HG02884 (cell line): ENCODE results near the gene HTD2.

ENCODE experiments used
- ATAC-seq: cut with Tn5 transposase; IDR thresholded peaks from one replicate; pipeline ENCODE4 v1.9.1; 2021; ENCODE audit warnings: mild to moderate bottlenecking, moderate library complexity; ENCODE audit not compliant: unreplicated experiment

The HTD2 gene

GRCh38 chr3:58291671-58292338, 14.5 kb upstream of the HTD2 start:
- ATAC-seq, result no peak

GRCh38 chr3:58292866-58293265, 13.5 kb upstream of the HTD2 start:
- ATAC-seq, result no peak

GRCh38 chr3:58293516-58293915, 12.8 kb upstream of the HTD2 start:
- no peak for ATAC-seq

DNA sequence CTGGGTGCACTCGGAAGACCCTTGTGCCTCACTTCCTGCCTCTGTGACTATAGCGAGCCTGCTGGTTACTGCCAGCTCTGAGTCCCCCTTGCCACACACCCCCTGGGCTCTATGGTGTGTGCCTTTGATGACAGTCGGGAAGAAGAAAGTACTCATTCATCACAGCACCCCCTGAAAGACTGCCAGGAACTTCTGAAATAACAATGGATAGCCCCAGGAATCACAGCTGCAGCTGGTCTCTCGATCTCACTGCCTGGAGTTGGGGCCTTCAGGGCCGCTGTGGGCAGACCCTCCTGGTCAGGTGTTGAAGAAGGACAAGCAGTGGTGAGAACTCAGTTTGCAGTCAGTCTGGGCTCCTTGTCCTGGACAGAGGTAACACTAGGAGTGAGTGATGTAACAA, 10.1 kb upstream of the HTD2 start:
- no peak for ATAC-seq

DNA sequence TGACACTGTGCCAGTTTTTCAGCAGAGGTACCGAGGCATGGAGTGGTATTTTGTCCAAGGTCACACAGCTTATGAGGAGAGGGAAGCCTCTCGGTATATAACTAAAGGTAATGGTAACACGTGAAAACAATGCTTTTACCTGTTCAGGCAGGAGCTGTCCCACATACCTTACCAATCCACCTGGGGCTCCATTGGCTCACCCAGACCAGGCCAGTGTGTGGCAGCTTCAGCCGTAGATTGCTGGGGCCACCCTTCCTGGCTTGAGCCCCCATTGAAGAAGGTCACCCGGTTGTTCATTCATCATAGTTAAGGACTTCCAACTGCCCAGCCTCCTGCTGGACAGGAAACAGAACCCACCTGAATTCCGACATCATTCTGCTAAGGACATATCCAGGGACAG, 9.5 kb upstream of the HTD2 start:
- no peak for ATAC-seq

GRCh38 chr3:58298190-58298589, 8.1 kb upstream of the HTD2 start:
- ATAC-seq, result no peak

- no peak for ATAC-seq
Measured at GRCh38 chr3:58299075-58299474, 7.2 kb upstream of the HTD2 start.

DNA sequence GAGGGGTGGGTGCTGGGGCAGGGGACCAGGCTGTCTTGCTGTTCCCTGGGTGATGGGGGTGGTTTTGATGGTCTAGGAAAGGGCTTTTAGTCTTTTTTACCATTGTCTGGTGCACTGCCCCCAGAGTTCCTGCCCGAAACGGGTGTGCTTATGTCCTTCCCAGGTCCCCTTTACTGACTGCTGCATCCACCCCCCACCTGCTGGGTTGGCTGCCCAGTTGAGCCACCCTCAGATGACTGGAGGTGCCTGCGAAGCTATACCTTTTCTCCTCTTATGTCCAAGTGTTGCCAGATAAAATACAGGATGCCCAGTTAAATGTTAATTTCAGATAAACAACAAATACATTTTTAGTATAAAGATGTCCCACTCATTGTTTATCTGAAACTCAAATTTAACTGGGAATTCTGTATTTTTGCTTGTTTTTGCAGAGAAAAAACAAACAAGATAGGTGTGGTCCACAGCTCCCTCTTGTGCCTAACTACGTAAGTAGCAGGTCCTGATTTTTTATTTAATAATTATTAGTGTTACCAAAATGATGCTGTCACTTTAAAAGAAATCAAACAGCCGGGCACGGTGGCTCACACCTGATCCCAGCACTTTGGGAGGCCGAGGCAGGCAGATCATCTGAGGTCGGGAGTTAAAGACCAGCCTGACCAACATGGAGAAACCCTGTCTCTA, 6.3 kb upstream of the HTD2 start:
- no peak for ATAC-seq

DNA sequence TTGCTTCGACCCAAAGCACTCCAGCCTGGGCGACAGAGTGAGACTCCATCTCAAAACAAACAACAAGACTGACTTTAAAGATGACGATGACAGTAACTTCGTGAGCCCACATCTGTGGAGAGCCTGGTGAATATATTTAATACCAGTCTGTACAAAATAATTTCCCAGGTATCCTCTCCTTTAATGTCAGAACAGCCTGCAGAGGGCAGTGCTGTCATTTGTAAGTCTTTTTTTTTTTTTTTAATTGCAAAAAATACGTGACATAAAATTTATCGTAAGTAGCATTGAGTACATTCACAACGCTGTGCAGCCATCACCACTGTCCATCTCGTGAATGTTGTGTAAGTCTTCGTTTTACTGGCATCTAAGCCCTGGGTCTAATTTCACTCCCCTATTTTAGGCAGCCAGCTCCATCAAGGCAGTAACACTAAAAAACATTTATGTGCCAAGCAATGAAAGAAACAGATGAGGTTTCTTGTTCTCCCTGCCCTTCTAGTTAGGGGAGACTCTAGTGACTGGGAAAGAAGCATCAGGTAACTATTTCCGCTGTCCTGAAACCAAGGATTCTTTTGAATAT, 1.4 kb downstream of the HTD2 start:
- ATAC-seq, result no peak

DNA sequence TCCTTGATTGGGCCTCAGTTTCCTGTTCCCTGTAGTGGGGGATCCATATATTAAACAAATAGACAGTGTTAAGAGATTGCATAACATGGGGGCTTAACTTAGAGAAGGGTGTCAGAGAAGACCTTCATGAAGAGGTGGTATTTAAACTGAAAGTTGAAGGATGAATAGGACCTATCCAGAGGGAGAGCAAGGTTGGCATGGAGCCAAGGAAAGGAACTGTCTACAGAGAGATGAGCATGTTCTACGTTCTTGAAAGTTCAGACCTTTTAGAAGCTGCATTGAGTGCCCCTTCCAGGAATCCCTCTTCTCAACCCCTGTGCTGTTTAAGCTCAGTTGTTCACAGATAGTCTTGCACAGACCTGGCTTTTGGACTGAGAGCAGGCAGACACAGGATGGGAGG, 2.4 kb downstream of the HTD2 start:
- ATAC-seq, result no peak

DNA sequence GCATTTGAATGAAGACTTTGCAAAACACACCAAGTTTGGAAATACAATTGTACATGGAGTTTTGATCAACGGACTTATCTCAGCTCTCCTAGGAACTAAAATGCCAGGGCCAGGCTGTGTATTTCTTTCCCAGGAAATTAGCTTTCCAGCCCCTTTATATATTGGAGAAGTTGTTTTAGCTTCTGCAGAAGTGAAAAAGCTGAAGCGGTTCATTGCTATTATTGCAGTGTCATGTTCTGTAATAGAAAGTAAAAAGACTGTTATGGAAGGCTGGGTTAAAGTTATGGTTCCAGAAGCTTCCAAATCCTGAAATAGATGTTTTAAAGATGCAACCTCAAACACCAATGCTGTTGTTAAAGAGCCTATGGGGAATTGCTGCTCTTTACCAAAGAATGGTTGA, 11.5 kb downstream of the HTD2 start:
- no peak for ATAC-seq

- no peak for ATAC-seq
Measured at GRCh38 chr3:58321791-58322190, 15.5 kb downstream of the HTD2 start.

GRCh38 chr3:58322793-58323192, 16.5 kb downstream of the HTD2 start:
- no peak for ATAC-seq

GRCh38 chr3:58323529-58324390, 17.4 kb downstream of the HTD2 start:
- ATAC-seq, result no peak

GRCh38 chr3:58324391-58325390, 18.4 kb downstream of the HTD2 start:
- no peak for ATAC-seq

- no peak for ATAC-seq
Measured at GRCh38 chr3:58325525-58325992, 19.2 kb downstream of the HTD2 start.

DNA sequence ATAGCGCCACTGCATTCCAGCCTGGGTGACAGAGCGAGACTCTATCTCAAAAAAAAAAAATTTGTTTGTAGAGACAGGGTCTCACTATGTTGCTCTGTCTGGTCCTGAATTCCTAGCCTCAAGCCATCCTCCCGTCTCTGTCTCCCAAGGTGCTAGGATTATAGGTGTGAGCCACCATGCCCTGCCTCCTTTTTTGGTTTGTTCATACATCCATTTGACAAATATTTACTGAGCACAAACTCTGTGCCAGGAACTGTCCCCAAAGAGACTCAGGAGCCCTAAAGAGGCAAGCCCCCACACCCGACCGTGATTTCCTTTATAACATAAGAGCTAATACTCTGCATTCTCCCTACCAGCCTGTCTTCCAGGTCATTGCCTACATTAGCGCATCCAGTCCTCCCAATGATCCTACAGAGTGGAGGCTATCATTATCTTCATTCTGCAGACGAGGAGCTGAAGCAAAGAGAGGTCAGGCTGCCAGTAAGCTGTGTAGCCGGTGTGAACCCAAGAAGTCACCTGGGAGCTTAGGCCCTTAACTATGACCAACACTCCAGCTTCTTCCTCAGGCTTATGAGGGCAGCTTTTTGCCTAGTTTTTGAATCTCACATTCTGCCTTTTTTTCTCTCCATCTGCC, 20.1 kb downstream of the HTD2 start:
- ATAC-seq, result no peak

DNA sequence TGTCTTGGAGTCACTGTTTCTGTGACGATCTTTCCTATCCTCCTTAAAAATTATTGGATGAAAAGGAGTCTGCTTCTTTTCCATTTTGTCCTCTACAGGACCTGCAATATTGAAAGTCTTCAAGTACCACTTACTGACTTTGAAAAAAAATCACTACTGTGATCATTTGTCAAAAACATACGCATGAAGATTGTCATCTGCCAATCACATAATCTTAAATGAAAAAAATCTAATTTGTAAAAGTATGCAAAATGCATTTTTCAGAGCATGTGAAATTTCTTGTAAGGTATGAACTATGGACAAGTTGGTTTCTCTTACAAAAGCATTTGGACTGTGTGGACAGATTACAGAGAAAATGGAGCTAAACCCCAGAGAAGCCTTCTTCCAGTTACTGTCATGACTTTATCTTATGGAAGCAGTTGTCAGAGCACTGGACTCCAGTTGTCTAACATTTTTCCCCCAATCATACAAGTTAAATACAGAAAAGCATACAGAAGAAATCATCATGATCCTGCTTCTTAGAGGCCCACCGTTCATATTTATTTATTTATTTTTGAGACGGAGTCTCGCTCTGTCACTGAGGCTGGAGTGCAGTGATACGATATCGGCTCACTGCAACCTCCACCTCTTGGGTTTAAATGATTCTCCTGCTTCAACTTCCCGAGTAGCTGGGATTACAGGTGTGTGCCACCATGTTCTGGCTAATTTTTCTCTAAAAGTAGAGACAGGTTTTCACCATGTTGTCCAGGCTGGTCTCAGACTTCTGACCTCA, 23.0 kb downstream of the HTD2 start:
- no peak for ATAC-seq

DNA sequence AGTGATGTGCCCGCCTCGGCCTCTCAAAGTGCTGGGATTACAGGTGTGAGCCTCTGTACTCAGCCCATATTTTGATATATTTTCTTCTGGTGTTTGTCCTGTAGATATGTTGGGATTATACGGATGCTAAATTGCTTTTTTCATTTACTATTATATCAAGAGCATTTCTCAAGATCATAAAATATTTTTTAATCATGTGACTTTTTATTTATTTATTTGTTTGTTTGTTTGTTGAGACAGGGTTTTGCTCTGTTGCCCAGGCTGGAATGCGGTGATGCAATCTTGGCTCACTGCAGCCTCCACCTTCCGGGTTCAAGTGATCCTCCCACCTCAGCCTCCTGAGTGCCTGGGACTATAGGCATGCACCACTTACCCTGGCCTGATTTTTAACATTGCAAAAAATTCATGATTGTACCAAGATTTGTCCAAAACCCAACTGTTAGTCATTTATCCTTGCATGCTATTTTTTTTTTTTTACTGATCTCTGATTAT, 23.6 kb downstream of the HTD2 start:
- ATAC-seq, result no peak
